Endothelial cell of umbilical vein (primary cell): ENCODE data around the gene OR10A6. TPM values are rescaled to one million over a fixed set of nuclear protein-coding genes. Genes with fewer than 3 reads are reported as not detected.

Experiments used
- BruUV-seq: library from RNA; stranded (reverse); fragments of 400-500 nt; replicated peaks from 2 replicates; lab custom pipeline; 2021; lab: Mats Ljungman, UMichigan
- CTCF ChIA-PET: fragments of 300-600, 350-600 bp; sonication (Branson Sonifier 250); formaldehyde crosslinking; loops from one replicate; lab custom pipeline; 2021; ENCODE audit warnings: antibody characterized with exemption, inconsistent platforms; lab: Charles Lee
- POLR2A ChIA-PET: fragments of 300-600, 350-600 bp; sonication (Branson Sonifier 250); formaldehyde crosslinking; loops from one replicate; lab custom pipeline; 2021; ENCODE audit warnings: antibody characterized with exemption, inconsistent platforms; lab: Charles Lee
- DNase-seq: peaks from one replicate; pipeline ENCODE4 v3.0.0-alpha.2; 2011; ENCODE audit warnings: low read depth, low spot score
- FAIRE-seq: peaks from 2 replicates; lab custom pipeline; 2011; peaks lifted over from hg19 to GRCh38; lab: Jason Lieb, UNC
- H2AFZ ChIP-seq: 2 replicates; pipeline ENCODE4 v1.6.0; 2012; ENCODE audit warnings: low read depth, low read length, control low read depth, inconsistent platforms
- H3K27ac ChIP-seq: 2 replicates; pipeline ENCODE4 v1.5.1; 2011; ENCODE audit warnings: low read depth, mild to moderate bottlenecking, control low read depth, low read length, moderate library complexity; ENCODE audit not compliant: insufficient read depth
- H3K27me3 ChIP-seq, 2 experiments: 2 replicates each; pipeline versions ENCODE4 v1.6.0 to v1.6.1; 2011; ENCODE audit warnings: low read length in 2 of 2, mixed read lengths in 1 of 2; ENCODE audit not compliant: control insufficient read depth in 2 of 2, insufficient read depth in 2 of 2
- H3K36me3 ChIP-seq, 2 experiments: 2 replicates in 1 of 2; 3 replicates in 1 of 2; pipeline ENCODE4 v1.5.1; 2011; ENCODE audit warnings: low read length in 2 of 2, mild to moderate bottlenecking in 1 of 2, moderate library complexity in 1 of 2; ENCODE audit not compliant: control insufficient read depth in 2 of 2, insufficient read depth in 2 of 2; ENCODE audit errors: extremely low read depth in 1 of 2
- H3K4me1 ChIP-seq: 3 replicates; pipeline ENCODE4 v1.5.1; 2011; ENCODE audit warnings: mild to moderate bottlenecking, low read length; ENCODE audit not compliant: control insufficient read depth, insufficient read depth; ENCODE audit errors: extremely low read depth
- H3K4me2 ChIP-seq: 2 replicates; pipeline ENCODE4 v1.6.1; 2011; ENCODE audit warnings: low read length, control low read depth, mixed read lengths; ENCODE audit not compliant: insufficient read depth
- H3K4me3 ChIP-seq, 3 experiments: fragments of 200-600 bp in 1 of 3; sonication (generic), shearing (Covaris generic) in 1 of 3; replicated peaks in 1 of 3; 2 replicates each; pipeline ENCODE4 v1.5.1; 2011 to 2016; ENCODE audit warnings: control low read depth in 3 of 3, low read length in 3 of 3, mild to moderate bottlenecking in 2 of 3, inconsistent platforms in 1 of 3, low read depth in 1 of 3, moderate library complexity in 1 of 3; ENCODE audit not compliant: insufficient read depth in 1 of 3
- H3K79me2 ChIP-seq: 2 replicates; pipeline ENCODE4 v1.6.0; 2012; ENCODE audit warnings: low read length, inconsistent platforms; ENCODE audit not compliant: control insufficient read depth, insufficient read depth
- H3K9ac ChIP-seq: replicated peaks from 2 replicates; pipeline ENCODE3; 2011; ENCODE audit warnings: low read length, control low read depth; ENCODE audit not compliant: insufficient read depth; ENCODE audit errors: extremely low read depth
- H3K9me1 ChIP-seq: replicated peaks from 3 replicates; pipeline ENCODE4 v1.6.0; 2011; ENCODE audit warnings: mild to moderate bottlenecking, low read length; ENCODE audit not compliant: control insufficient read depth, insufficient read depth; ENCODE audit errors: extremely low read depth
- H3K9me3 ChIP-seq: replicated peaks from 2 replicates; pipeline ENCODE4 v1.5.1; 2012; ENCODE audit warnings: low read length, inconsistent platforms; ENCODE audit not compliant: control insufficient read depth, insufficient read depth
- H4K20me1 ChIP-seq: replicated peaks from 2 replicates; pipeline ENCODE3; 2011; ENCODE audit warnings: mild to moderate bottlenecking, low read length; ENCODE audit not compliant: control insufficient read depth, insufficient read depth; ENCODE audit errors: extremely low read depth
- CTCF ChIP-seq, 2 donors: IDR thresholded peaks; 1 replicate in 1 of 2; 2 replicates in 1 of 2; pipeline ENCODE4 v1.5.1; 2011; ENCODE audit warnings: low read length in 2 of 2, mild to moderate bottlenecking in 2 of 2, moderate library complexity in 2 of 2, control low read depth in 1 of 2, inconsistent platforms in 1 of 2, low read depth in 1 of 2; ENCODE audit not compliant: insufficient read depth in 1 of 2; ENCODE audit errors: extremely low read depth in 1 of 2
- EZH2 ChIP-seq: IDR thresholded peaks from 2 replicates; pipeline ENCODE4 v1.6.1; 2012; ENCODE audit warnings: borderline replicate concordance, low read depth, mild to moderate bottlenecking, moderate library complexity, low read length, inconsistent platforms; ENCODE audit not compliant: severe bottlenecking
- FOS ChIP-seq: IDR thresholded peaks from 2 replicates; pipeline ENCODE4 v1.6.1; 2011; ENCODE audit warnings: mild to moderate bottlenecking, low read length, moderate library complexity, borderline replicate concordance; ENCODE audit not compliant: insufficient read depth
- GATA2 ChIP-seq: IDR thresholded peaks from 2 replicates; pipeline ENCODE4 v1.7.0; 2011; ENCODE audit warnings: low read depth, mild to moderate bottlenecking, moderate library complexity, mixed read lengths, low read length; ENCODE audit not compliant: insufficient read length, insufficient read depth
- JUN ChIP-seq: IDR thresholded peaks from 2 replicates; pipeline ENCODE4 v1.6.1; 2011; ENCODE audit warnings: borderline replicate concordance, low read depth; ENCODE audit not compliant: insufficient read length, insufficient read depth
- MAX ChIP-seq: IDR thresholded peaks from 2 replicates; pipeline ENCODE4 v1.6.1; 2011; ENCODE audit not compliant: insufficient read depth, insufficient read length
- MYC ChIP-seq: IDR thresholded peaks from one replicate; pipeline ENCODE4 v1.6.1; 2011; ENCODE audit warnings: mild to moderate bottlenecking, low read depth, low read length
- POLR2A ChIP-seq: IDR thresholded peaks from 2 replicates; pipeline ENCODE4 v1.6.1; 2012; ENCODE audit warnings: low read depth, mild to moderate bottlenecking, control low read depth, low read length
- POLR2AphosphoS5 ChIP-seq: IDR thresholded peaks from 2 replicates; pipeline ENCODE4 v1.6.1; 2012; ENCODE audit warnings: low read depth, mild to moderate bottlenecking, control low read depth, low read length, moderate library complexity; ENCODE audit not compliant: insufficient read depth
- dilution Hi-C: fragments of 300-500 bp; cut with MboI; formaldehyde crosslinking; loops from one replicate; pipeline ENCODE4 v1.15.0; 2019; ENCODE audit warnings: low sequenced_read_pairs; ENCODE audit not compliant: extremely low pct_ligation_motif_present
- intact Hi-C: fragments of 100-400 bp; cut with micrococcal nuclease; formaldehyde crosslinking; loops from one replicate; pipeline ENCODE4 v1.10.0; 2022
- polyA plus RNA-seq, 4 experiments: library from polyadenylated mRNA; depleted of rRNA in 3 of 4; stranded (reverse) in 3 of 4; unstranded in 1 of 4; fragments of >200 nt; gene quantifications; 2 replicates each; pipeline versions ENCODE4 v1.2.1 to v1.2.3, GENCODE V29; 2011 to 2012; ENCODE audit warnings: missing spikeins in 1 of 4
- total RNA-seq: library from RNA; stranded (reverse); gene quantifications from 2 replicates; pipeline ENCODE4 v1.2.3, GENCODE V29; 2021

OR10A6 gene
- total and polyA plus RNA-seq, 2 donors (not counting 3 experiments of a cell fraction or from before 2014, with no cell fraction given), result not detected

- H3K9ac ChIP-seq, result no peak overlapping the region
- BruUV-seq, result no TSS peak
- DNase-seq, result no peak
- no peaks in the 10 kb centered on the region for H3K36me3 ChIP-seq
- ChIA-PET CTCF (interaction anchor here (1.1 to 7.9 kb wide), 2 partner anchors 20 to 83 kb away, joined by 3 to 109 read pairs; partner anchors contain the start of gene EIF3F), POLR2A (no interaction called here)
- no peaks in the 10 kb centered on the region for H3K9me3 ChIP-seq
- no peaks in the 10 kb centered on the region for H3K4me1 ChIP-seq
- no peak overlapping the region for H2AFZ ChIP-seq
- intact Hi-C loops (no loop called here), dilution Hi-C loops (no loop called here)
- H3K27ac ChIP-seq, result no peak overlapping the region
- no peak overlapping the region for H3K4me3 ChIP-seq
- H4K20me1 ChIP-seq, result no peaks in the 10 kb centered on the region
- H3K9me1 ChIP-seq, result no peaks in the 10 kb centered on the region
- H3K27me3 ChIP-seq, result peaks cover 2 to 8% of the 10 kb centered on the region in 2 experiments
- TF ChIP-seq JUN (no peak), MAX (no peak), MYC (no peak), POLR2AphosphoS5 (no peak), EZH2 (no peak), GATA2 (no peak), FOS (no peak), POLR2A (no peak), CTCF (IDR thresholded peaks at IDR 0.05; ENCODE audit: extremely low read depth in 1 of 2, insufficient read depth in 1 of 2, low read depth in 1 of 2, low read length in 2 of 2) (no peak)
- H3K79me2 ChIP-seq, result no peaks in the 10 kb centered on the region
- no peak for FAIRE-seq
- no peak overlapping the region for H3K4me2 ChIP-seq
Measured at GRCh38 chr11:7901319-7901854, 29.7 kb downstream of the OR10A6 start.
